Measurements from ENCODE around the gene CFDP1.

Gene CFDP1

DNA sequence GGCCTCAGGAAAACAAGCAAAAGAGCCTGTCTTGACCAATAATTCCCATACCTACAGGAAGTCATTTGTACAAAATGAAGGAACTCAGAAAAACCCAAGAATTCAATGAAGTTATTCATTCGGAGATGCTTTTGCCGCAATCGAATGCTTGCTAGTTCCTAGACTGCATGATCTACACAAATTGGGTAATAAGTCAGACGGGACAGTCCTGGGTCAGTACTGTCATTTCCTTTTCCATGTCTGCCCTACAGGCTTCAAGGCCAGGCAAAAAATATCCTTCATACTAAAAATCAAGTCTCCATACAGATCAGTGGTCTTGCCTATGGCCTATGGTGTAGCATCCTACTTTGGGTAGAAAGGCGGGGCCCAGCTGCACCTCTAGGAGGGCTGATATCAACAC lies 71.4 kb downstream of the CFDP1 start:
- in situ Hi-C loops (cut with HindIII; ENCODE audit: low sequenced_read_pairs) = no loop called here
- TF ChIP-seq, protein P1, sequence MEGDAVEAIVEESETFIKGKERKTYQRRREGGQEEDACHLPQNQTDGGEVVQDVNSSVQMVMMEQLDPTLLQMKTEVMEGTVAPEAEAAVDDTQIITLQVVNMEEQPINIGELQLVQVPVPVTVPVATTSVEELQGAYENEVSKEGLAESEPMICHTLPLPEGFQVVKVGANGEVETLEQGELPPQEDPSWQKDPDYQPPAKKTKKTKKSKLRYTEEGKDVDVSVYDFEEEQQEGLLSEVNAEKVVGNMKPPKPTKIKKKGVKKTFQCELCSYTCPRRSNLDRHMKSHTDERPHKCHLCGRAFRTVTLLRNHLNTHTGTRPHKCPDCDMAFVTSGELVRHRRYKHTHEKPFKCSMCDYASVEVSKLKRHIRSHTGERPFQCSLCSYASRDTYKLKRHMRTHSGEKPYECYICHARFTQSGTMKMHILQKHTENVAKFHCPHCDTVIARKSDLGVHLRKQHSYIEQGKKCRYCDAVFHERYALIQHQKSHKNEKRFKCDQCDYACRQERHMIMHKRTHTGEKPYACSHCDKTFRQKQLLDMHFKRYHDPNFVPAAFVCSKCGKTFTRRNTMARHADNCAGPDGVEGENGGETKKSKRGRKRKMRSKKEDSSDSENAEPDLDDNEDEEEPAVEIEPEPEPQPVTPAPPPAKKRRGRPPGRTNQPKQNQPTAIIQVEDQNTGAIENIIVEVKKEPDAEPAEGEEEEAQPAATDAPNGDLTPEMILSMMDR (IDR thresholded peaks at IDR 0.05; ENCODE audit: low read depth, low read length, missing control alignments) = no peak
- no peak overlapping the region for H3K4me3 ChIP-seq (ENCODE audit: low read depth, low read length)
- DNase-seq (ENCODE audit: low read depth) = no peak

DNA sequence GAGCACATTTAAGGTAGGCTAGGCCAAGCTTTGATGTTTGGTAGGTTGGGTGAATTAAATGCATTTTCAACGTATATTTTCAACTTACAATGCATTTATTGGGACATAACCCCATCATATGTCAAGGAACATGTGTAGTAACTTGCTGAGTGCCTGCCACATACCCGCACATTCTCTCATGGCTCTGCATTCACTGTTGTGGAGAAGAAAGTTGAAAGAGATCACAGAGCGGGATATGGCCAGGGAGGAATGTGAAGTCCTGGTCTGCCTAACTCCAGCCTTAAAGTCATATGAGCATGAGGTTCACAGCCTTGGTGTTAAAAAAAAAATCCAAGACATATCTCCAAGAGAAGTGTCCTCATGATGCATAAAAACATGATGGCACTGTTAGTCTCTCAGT lies 79.1 kb downstream of the CFDP1 start:
- H3K4me3 ChIP-seq (ENCODE audit: low read depth, low read length) = no peak overlapping the region
- TF ChIP-seq, protein P1 (IDR thresholded peaks at IDR 0.05; ENCODE audit: low read depth, low read length, missing control alignments) = no peak
- no peak for DNase-seq (ENCODE audit: low read depth)
- in situ Hi-C loops (cut with HindIII; ENCODE audit: low sequenced_read_pairs) = loop anchor here (5.0 kb wide), 1 partner anchor 47 kb away; no protein-coding TSS in a partner anchor

DNA sequence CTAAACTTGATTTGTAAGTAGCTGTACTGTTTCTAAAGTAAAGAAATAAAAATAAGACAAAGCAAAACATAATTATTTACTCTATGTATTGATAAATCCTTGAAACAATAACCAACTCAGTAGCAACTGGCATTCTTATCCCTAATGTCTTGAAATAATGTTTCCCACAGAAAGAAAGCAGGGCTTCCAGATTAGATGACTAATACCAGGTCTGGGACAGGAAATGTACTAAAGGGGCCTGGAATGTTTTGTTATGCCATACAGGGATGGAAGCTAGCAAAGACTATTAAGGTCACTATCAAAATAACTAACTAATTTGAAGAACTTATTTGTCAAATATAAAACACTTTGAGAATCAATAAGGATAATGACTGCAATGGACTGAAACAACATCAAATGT lies 82.1 kb downstream of the CFDP1 start:
- peak; percentile 60 for DNase-seq (ENCODE audit: low read depth)
- in situ Hi-C loops (cut with HindIII; ENCODE audit: low sequenced_read_pairs) = loop anchor here (5.0 kb wide), 1 partner anchor 44 kb away; no protein-coding TSS in a partner anchor
- TF ChIP-seq, protein P1 (IDR thresholded peaks at IDR 0.05; ENCODE audit: low read depth, low read length, missing control alignments) = no peak

DNA sequence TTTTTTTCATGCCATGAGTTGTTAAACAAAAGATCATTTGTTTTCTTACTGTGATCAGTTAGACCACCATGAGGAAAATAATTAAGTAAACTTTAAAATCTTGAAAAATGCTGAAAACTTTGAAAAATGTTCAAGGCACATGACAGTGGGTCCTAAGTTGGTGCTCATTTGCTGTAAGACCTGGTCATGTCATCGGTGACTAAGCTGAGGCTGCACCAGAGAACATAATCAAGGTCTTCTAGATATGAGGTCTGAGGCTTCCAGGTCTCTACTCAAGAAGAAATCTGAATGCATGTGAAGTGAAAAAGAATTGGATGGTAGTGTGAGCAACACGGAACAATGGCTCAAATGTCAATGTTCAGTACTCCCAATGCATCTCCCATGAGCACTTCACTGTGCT lies 87.6 kb downstream of the CFDP1 start:
- TF ChIP-seq, protein P1 (IDR thresholded peaks at IDR 0.05; ENCODE audit: low read depth, low read length, missing control alignments) = no peak
- DNase-seq (ENCODE audit: low read depth) = no peak
- no peak overlapping the region for H3K4me3 ChIP-seq (ENCODE audit: low read depth, low read length)
- in situ Hi-C loops (cut with HindIII; ENCODE audit: low sequenced_read_pairs) = no loop called here

More for the DNA sequence above, 82.1 kb downstream of the CFDP1 start:
- H3K4me3 ChIP-seq (ENCODE audit: low read depth, low read length) = no peak overlapping the region

DNA sequence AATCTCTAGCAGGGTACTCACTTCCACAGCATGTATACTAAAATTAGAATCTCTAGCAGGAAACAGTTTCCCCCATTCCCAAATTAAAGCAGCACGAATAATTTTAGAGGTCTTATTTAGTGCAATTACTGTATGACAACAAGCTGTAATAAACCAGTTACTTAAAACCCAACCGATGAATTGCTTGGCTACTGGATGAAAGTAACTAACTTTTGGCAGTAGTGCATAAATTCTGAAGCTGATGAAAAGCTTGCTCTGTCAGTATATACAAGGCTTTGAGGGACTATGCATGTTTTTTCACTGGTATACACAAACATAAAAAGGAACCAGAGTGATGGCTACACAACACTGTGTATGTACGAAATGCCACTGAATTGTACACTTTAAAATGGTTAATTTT lies 89.4 kb downstream of the CFDP1 start:
- no peak for DNase-seq (ENCODE audit: low read depth)
- TF ChIP-seq, protein P1 (IDR thresholded peaks at IDR 0.05; ENCODE audit: low read depth, low read length, missing control alignments) = no peak

DNA sequence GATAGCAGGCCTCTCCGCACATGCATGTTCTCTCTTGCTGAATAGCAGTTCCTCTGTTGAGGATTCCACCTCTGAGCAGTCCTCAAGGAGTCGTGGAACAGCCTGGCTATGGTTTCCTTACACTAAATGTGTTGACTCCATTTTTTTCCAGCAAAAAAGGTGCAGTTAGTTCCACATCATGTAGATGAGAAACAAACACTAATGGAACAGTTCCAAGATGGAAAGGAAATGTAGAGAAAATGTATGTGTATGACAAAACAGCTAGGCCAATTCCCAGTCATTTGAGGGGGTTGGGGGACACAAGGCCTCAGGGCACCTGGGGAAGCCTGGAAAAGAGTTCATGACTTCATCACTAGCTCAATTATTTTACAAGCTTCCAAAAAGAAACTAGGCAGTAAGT lies 90.0 kb downstream of the CFDP1 start:
- no peak overlapping the region for H3K4me3 ChIP-seq (ENCODE audit: low read depth, low read length)
- in situ Hi-C loops (cut with HindIII; ENCODE audit: low sequenced_read_pairs) = no loop called here
- no peak for DNase-seq (ENCODE audit: low read depth)
- TF ChIP-seq, protein P1 (IDR thresholded peaks at IDR 0.05; ENCODE audit: low read depth, low read length, missing control alignments) = no peak

More for the DNA sequence above, 89.4 kb downstream of the CFDP1 start:
- H3K4me3 ChIP-seq (ENCODE audit: low read depth, low read length) = no peak overlapping the region
- in situ Hi-C loops (cut with HindIII; ENCODE audit: low sequenced_read_pairs) = no loop called here
